ENCODE measurements around the gene GIT1.
A peak's percentile ranks its signal among the peaks of the same experiment; 100 is the strongest.

Gene GIT1

GRCh38 chr17:29589524-29590410, at the start of gene GIT1:
Gene GIT1, minus strand, starts transcription at chr17:29589648. Its CDS starts 270 bp downstream, at chr17:29589378.
- no peaks in the 10 kb centered on the region for H3K36me3 ChIP-seq (ENCODE audit: insufficient read depth, low read length)
- H3K9me3 ChIP-seq (ENCODE audit: low read length) = no peaks in the 10 kb centered on the region
- H3K27me3 ChIP-seq (ENCODE audit: insufficient read depth, low read length) = no peaks in the 10 kb centered on the region
- peak within 1 kb of the TSS; percentile 15 for H2AFZ ChIP-seq (ENCODE audit: low read depth, low read length)
- H3K4me3 ChIP-seq (ENCODE audit: low read length) = peak within 1 kb of the TSS; percentile 94
- peaks cover 63% of the 10 kb centered on the region for H3K4me1 ChIP-seq (ENCODE audit: insufficient read depth, low read length)

GRCh38 chr17:29633886-29634285, 44.4 kb upstream of the GIT1 start:
- H3K9me3 ChIP-seq (ENCODE audit: low read length) = no peaks in the 10 kb centered on the region
- H3K4me1 ChIP-seq (ENCODE audit: insufficient read depth, low read length) = peaks cover 15% of the 10 kb centered on the region
- H3K27me3 ChIP-seq (ENCODE audit: insufficient read depth, low read length) = no peaks in the 10 kb centered on the region
- peaks cover 16% of the 10 kb centered on the region for H3K36me3 ChIP-seq (ENCODE audit: insufficient read depth, low read length)
- no peak overlapping the region for H3K4me3 ChIP-seq (ENCODE audit: low read length)
- H2AFZ ChIP-seq (ENCODE audit: low read depth, low read length) = no peak overlapping the region

- Histone ChIP-seq H2AFZ (ENCODE audit: low read depth, low read length) (no peak overlapping the region), H3K4me1 (ENCODE audit: insufficient read depth, low read length) (peaks cover 22% of the 10 kb centered on the region), H3K4me3 (ENCODE audit: low read length) (no peak overlapping the region), H3K36me3 (ENCODE audit: insufficient read depth, low read length) (peaks cover 16% of the 10 kb centered on the region), H3K27me3 (ENCODE audit: insufficient read depth, low read length) (no peaks in the 10 kb centered on the region), H3K9me3 (ENCODE audit: low read length) (no peaks in the 10 kb centered on the region)
These were observed 41.3 kb upstream of the GIT1 start for GRCh38 chr17:29630630-29631193.

GRCh38 chr17:29629839-29630238, 40.4 kb upstream of the GIT1 start:
- Histone ChIP-seq H3K36me3 (ENCODE audit: insufficient read depth, low read length) (peaks cover 16% of the 10 kb centered on the region), H3K27me3 (ENCODE audit: insufficient read depth, low read length) (no peaks in the 10 kb centered on the region), H2AFZ (ENCODE audit: low read depth, low read length) (no peak overlapping the region), H3K4me3 (ENCODE audit: low read length) (no peak overlapping the region), H3K4me1 (ENCODE audit: insufficient read depth, low read length) (peaks cover 22% of the 10 kb centered on the region), H3K9me3 (ENCODE audit: low read length) (no peaks in the 10 kb centered on the region)

- H3K27me3 ChIP-seq (ENCODE audit: insufficient read depth, low read length) = no peaks in the 10 kb centered on the region
- no peak overlapping the region for H2AFZ ChIP-seq (ENCODE audit: low read depth, low read length)
- H3K9me3 ChIP-seq (ENCODE audit: low read length) = no peaks in the 10 kb centered on the region
- H3K36me3 ChIP-seq (ENCODE audit: insufficient read depth, low read length) = peaks cover 16% of the 10 kb centered on the region
- no peak overlapping the region for H3K4me3 ChIP-seq (ENCODE audit: low read length)
- peaks cover 22% of the 10 kb centered on the region for H3K4me1 ChIP-seq (ENCODE audit: insufficient read depth, low read length)
These were observed 39.2 kb upstream of the GIT1 start for GRCh38 chr17:29628644-29629043.

GRCh38 chr17:29627951-29628350, 38.5 kb upstream of the GIT1 start:
- no peak overlapping the region for H2AFZ ChIP-seq (ENCODE audit: low read depth, low read length)
- no peak overlapping the region for H3K4me3 ChIP-seq (ENCODE audit: low read length)
- H3K27me3 ChIP-seq (ENCODE audit: insufficient read depth, low read length) = no peaks in the 10 kb centered on the region
- H3K4me1 ChIP-seq (ENCODE audit: insufficient read depth, low read length) = peaks cover 26% of the 10 kb centered on the region
- H3K36me3 ChIP-seq (ENCODE audit: insufficient read depth, low read length) = peaks cover 16% of the 10 kb centered on the region
- no peaks in the 10 kb centered on the region for H3K9me3 ChIP-seq (ENCODE audit: low read length)

- Histone ChIP-seq H2AFZ (ENCODE audit: low read depth, low read length) (no peak overlapping the region), H3K36me3 (ENCODE audit: insufficient read depth, low read length) (no peaks in the 10 kb centered on the region), H3K4me1 (ENCODE audit: insufficient read depth, low read length) (peaks cover 25% of the 10 kb centered on the region), H3K27me3 (ENCODE audit: insufficient read depth, low read length) (no peaks in the 10 kb centered on the region), H3K4me3 (ENCODE audit: low read length) (no peak overlapping the region), H3K9me3 (ENCODE audit: low read length) (no peaks in the 10 kb centered on the region)
These were observed 35.7 kb upstream of the GIT1 start for GRCh38 chr17:29625037-29625750.

- no peaks in the 10 kb centered on the region for H3K27me3 ChIP-seq (ENCODE audit: insufficient read depth, low read length)
- no peaks in the 10 kb centered on the region for H3K36me3 ChIP-seq (ENCODE audit: insufficient read depth, low read length)
- no peak overlapping the region for H2AFZ ChIP-seq (ENCODE audit: low read depth, low read length)
- H3K9me3 ChIP-seq (ENCODE audit: low read length) = no peaks in the 10 kb centered on the region
- H3K4me1 ChIP-seq (ENCODE audit: insufficient read depth, low read length) = peaks cover 19% of the 10 kb centered on the region
- no peak overlapping the region for H3K4me3 ChIP-seq (ENCODE audit: low read length)
These were observed 35.1 kb upstream of the GIT1 start for GRCh38 chr17:29624586-29624985.

- peak overlapping the region; percentile 52 for H3K4me3 ChIP-seq (ENCODE audit: low read length)
- H3K27me3 ChIP-seq (ENCODE audit: insufficient read depth, low read length) = no peaks in the 10 kb centered on the region
- peaks cover 17% of the 10 kb centered on the region for H3K4me1 ChIP-seq (ENCODE audit: insufficient read depth, low read length)
- peak overlapping the region; percentile 93 for H2AFZ ChIP-seq (ENCODE audit: low read depth, low read length)
- no peaks in the 10 kb centered on the region for H3K9me3 ChIP-seq (ENCODE audit: low read length)
- no peaks in the 10 kb centered on the region for H3K36me3 ChIP-seq (ENCODE audit: insufficient read depth, low read length)
These were observed 33.8 kb upstream of the GIT1 start for GRCh38 chr17:29623283-29623647.

GRCh38 chr17:29622337-29623282, 33.2 kb upstream of the GIT1 start, which contains the start of gene CORO6:
Gene CORO6, minus strand, starts transcription at chr17:29622912. Its CDS starts 1,491 bp downstream, at chr17:29621421.
- Histone ChIP-seq H3K4me1 (ENCODE audit: insufficient read depth, low read length) (peaks cover 11% of the 10 kb centered on the region), H3K9me3 (ENCODE audit: low read length) (no peaks in the 10 kb centered on the region), H2AFZ (ENCODE audit: low read depth, low read length) (peak within 1 kb of the TSS; percentile 93), H3K36me3 (ENCODE audit: insufficient read depth, low read length) (no peaks in the 10 kb centered on the region), H3K4me3 (ENCODE audit: low read length) (peak within 1 kb of the TSS; percentile 52), H3K27me3 (ENCODE audit: insufficient read depth, low read length) (no peaks in the 10 kb centered on the region)

GRCh38 chr17:29621751-29622194, 32.3 kb upstream of the GIT1 start:
- H3K4me3 ChIP-seq (ENCODE audit: low read length) = peak overlapping the region; percentile 52
- H3K27me3 ChIP-seq (ENCODE audit: insufficient read depth, low read length) = no peaks in the 10 kb centered on the region
- peaks cover 11% of the 10 kb centered on the region for H3K4me1 ChIP-seq (ENCODE audit: insufficient read depth, low read length)
- H3K36me3 ChIP-seq (ENCODE audit: insufficient read depth, low read length) = no peaks in the 10 kb centered on the region
- H3K9me3 ChIP-seq (ENCODE audit: low read length) = no peaks in the 10 kb centered on the region
- no peak overlapping the region for H2AFZ ChIP-seq (ENCODE audit: low read depth, low read length)

GRCh38 chr17:29620779-29621500, 31.5 kb upstream of the GIT1 start:
- H3K4me1 ChIP-seq (ENCODE audit: insufficient read depth, low read length) = peaks cover 11% of the 10 kb centered on the region

More at GRCh38 chr17:29620779-29621500, 31.5 kb upstream of the GIT1 start:
- H3K27me3 ChIP-seq (ENCODE audit: insufficient read depth, low read length) = no peaks in the 10 kb centered on the region
- H3K4me3 ChIP-seq (ENCODE audit: low read length) = no peak overlapping the region
- H3K9me3 ChIP-seq (ENCODE audit: low read length) = peaks cover 3% of the 10 kb centered on the region
- no peaks in the 10 kb centered on the region for H3K36me3 ChIP-seq (ENCODE audit: insufficient read depth, low read length)
- H2AFZ ChIP-seq (ENCODE audit: low read depth, low read length) = no peak overlapping the region

Measured in neuron (in vitro differentiated cells).